Activated T-cell treated with anti-CD3 and anti-CD28 coated beads, Interleukin-2, amount 50 U/mL, for 72 hours (primary cell): ENCODE measurements around the gene ATG2A. TPM values are rescaled to one million over a fixed set of nuclear protein-coding genes. Genes with fewer than 3 reads are reported as not detected.
"Not testable (repeated sequence)": the region's sequence is repeated elsewhere in the genome, so short reads cannot be mapped to it uniquely, and the experiment has no call there.

Experiments
- ATAC-seq, 2 donors: fragments of 150-1000 bp; cut with Tn5 transposase; replicated peaks in 1 of 2; 2 replicates each; pipeline ENCODE4 v1.10.0; 2021; ENCODE audit warnings: moderate library complexity in 2 of 2, mild to moderate bottlenecking in 1 of 2
- DNase-seq, 2 donors: peaks; one replicate each; pipeline ENCODE4 v3.0.0; 2021 to 2022; ENCODE audit warnings: mixed read lengths in 1 of 2
- H3K27ac Mint-ChIP-seq: one replicate; pipeline ENCODE4 v1.8.0; 2022; ENCODE audit warnings: mild to moderate bottlenecking, moderate library complexity, mixed read lengths
- H3K27me3 Mint-ChIP-seq: one replicate; pipeline ENCODE4 v1.8.0; 2022; ENCODE audit warnings: low read depth, mixed read lengths
- H3K36me3 Mint-ChIP-seq, 2 donors: one replicate each; pipeline ENCODE4 v1.8.0; 2022; ENCODE audit warnings: mixed read lengths in 2 of 2, mild to moderate bottlenecking in 1 of 2; ENCODE audit not compliant: insufficient read depth in 2 of 2
- H3K4me1 Mint-ChIP-seq: one replicate; pipeline ENCODE4 v1.8.0; 2022; ENCODE audit warnings: low read depth, mixed read lengths
- H3K4me3 Mint-ChIP-seq, 2 donors: one replicate each; pipeline ENCODE4 v1.8.0; 2022; ENCODE audit warnings: mild to moderate bottlenecking in 2 of 2, mixed read lengths in 2 of 2, moderate library complexity in 2 of 2
- H3K9me3 Mint-ChIP-seq, 2 donors: one replicate each; pipeline ENCODE4 v1.8.0; 2022; ENCODE audit warnings: mixed read lengths in 2 of 2
- total RNA-seq, 2 donors: library from RNA; stranded (reverse); gene quantifications; one replicate each; pipeline ENCODE4 v1.2.3, GENCODE V29; 2022

ATG2A gene
- total RNA-seq, 2 donors from 2014 or later = 20.9 to 27.0 TPM

DNA sequence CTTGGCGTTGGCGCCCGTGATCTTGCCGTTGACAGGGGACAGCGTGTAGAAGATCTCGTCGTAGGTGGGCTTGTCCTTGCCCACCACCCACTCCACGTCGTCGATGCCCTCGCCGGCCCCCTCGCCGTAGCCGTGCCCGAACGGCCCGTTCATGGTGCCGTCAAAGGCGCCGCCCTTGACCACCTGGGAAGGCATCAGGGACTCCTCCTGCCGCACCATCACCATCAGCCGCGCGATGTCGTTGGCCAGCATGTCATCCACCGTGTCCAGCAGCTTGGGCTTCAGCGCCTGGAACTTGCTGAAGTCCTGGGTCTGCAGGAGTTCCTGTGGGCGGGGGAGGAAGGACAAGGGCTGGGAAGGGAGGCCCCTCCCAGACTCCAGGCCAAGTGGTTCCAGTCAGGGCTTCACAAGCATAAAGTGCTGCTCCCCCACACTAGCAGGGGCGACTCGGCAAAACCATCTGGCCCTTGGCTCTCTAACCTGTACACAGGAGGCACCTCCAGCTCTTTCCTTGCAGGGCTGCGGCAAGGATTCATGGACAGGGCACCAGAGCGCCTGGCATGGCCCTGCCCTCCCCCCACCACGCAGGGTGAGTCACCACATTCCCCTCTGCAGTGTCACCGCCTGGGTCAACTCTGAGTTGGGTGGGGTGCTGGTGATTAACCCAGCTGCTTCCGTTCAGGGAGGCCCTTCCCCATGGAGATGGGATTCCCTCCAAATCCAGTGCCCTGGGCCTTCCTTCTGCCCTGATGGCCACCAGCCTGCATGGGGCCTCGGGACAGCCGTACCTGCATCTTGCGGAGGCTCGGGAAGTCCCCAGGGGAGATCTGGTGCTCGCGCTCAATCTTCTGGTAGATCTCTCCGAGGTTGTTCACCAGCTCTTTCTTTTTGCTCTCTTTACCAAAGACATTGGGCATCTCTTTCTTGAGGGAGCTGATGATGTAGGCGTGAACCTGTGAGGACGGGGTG, 62.2 kb downstream of the ATG2A start:
- peak overlapping the region; percentile 67 to 91 for H3K4me3 Mint-ChIP-seq
- no peaks in the 10 kb centered on the region for H3K9me3 Mint-ChIP-seq
- H3K36me3 Mint-ChIP-seq = peaks cover 14 to 28% of the 10 kb centered on the region in 2 donors
- H3K27me3 Mint-ChIP-seq = no peaks in the 10 kb centered on the region
- H3K27ac Mint-ChIP-seq = peak overlapping the region; percentile 91
- ATAC-seq (no peak), DNase-seq (peak; percentile 59 to 70)
- peaks cover 96% of the 10 kb centered on the region for H3K4me1 Mint-ChIP-seq

DNA sequence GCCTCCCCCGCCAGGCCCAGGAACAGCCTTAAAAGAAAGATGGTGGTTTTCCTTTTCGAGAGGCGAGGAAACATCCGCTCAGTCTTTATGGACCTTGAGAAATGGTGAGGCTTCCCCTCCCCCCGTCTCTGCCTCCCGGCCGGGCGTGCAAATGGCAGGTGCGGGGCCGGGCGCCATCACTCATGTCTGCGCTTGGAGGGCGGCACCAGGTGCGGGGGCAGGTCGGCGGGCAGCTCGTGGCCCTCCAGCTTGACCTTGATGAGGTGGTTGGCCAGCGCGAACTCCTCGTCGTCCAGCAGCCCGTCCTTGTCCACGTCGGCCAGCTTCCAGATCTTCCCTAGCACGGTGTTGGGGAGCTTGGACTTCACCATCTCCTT, 62.9 kb downstream of the ATG2A start:
- peaks cover 96% of the 10 kb centered on the region for H3K4me1 Mint-ChIP-seq
- H3K4me3 Mint-ChIP-seq = peak overlapping the region; percentile 67 to 91
- ATAC-seq (no peak), DNase-seq (no peak)
- no peaks in the 10 kb centered on the region for H3K9me3 Mint-ChIP-seq
- H3K27me3 Mint-ChIP-seq = no peaks in the 10 kb centered on the region
- H3K27ac Mint-ChIP-seq = peak overlapping the region; percentile 51
- peaks cover 14 to 25% of the 10 kb centered on the region in 2 donors for H3K36me3 Mint-ChIP-seq

DNA sequence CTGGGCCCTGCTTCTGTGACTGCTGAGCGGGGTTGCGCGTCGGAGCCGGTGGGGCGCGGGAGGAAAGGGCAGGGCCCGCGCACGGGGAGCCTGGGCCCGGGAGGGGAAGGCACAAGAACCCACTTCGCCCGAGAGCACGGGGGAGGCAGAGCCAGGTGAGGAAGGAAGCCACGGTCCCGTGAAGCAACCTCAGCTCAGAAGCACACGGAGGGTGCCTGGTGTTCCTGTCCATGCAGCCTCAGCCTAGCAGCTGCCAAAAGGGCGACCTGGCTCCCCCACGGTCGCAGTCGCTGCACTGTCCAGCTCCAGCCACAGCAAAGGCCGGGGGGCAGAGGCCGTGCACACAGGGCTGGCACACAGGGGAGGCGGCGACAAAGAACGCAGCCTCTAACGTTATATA, 63.3 kb downstream of the ATG2A start:
- H3K27ac Mint-ChIP-seq = peak overlapping the region; percentile 65
- DNase-seq (no peak), ATAC-seq (no peak)
- H3K27me3 Mint-ChIP-seq = no peaks in the 10 kb centered on the region
- peak overlapping the region; percentile 67 to 91 for H3K4me3 Mint-ChIP-seq
- H3K9me3 Mint-ChIP-seq = no peaks in the 10 kb centered on the region
- peaks cover 96% of the 10 kb centered on the region for H3K4me1 Mint-ChIP-seq
- peaks cover 14 to 22% of the 10 kb centered on the region in 2 donors for H3K36me3 Mint-ChIP-seq

DNA sequence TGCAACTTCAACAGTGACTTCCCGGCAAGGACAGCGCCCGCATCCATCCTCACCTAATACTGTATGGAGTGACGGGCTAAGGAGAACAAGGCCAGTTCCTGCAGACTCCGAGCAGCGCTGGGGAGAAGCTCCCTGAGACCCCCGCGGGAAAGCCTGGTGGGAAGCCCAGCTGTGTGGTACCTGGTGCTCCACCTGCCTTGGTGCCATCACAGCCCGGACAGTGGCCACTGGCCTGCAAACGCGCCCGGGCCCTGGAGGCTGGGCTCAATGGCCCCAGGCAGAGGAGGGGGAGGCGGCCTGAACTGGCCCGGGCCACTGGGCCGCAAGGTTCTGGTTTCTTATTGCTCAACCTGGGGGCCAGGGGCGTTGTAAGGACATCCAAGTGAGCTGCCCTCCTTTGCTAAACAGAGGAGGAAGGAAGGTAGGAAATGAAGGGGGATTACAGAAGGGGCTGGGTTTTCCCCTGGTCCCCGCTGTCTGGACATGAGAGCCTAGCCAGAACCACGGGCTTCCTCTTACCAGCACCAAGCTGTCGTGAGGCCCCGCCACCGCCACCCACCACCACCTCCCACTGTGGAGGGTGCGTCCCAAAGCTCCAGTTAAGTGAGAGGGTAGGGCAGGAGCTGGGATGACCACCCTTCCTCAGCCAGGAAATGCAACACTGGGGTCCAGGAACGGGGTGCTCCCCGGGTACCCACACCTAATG, 64.1 kb downstream of the ATG2A start:
- DNase-seq (no peak), ATAC-seq (no peak)
- Mint-ChIP-seq H3K27me3 (no peaks in the 10 kb centered on the region), H3K9me3 (no peaks in the 10 kb centered on the region), H3K4me1 (peaks cover 96% of the 10 kb centered on the region), H3K36me3 (peaks cover 14 to 19% of the 10 kb centered on the region in 2 donors), H3K4me3 (peak overlapping the region; percentile 67 to 91), H3K27ac (peak overlapping the region; percentile 85)

DNA sequence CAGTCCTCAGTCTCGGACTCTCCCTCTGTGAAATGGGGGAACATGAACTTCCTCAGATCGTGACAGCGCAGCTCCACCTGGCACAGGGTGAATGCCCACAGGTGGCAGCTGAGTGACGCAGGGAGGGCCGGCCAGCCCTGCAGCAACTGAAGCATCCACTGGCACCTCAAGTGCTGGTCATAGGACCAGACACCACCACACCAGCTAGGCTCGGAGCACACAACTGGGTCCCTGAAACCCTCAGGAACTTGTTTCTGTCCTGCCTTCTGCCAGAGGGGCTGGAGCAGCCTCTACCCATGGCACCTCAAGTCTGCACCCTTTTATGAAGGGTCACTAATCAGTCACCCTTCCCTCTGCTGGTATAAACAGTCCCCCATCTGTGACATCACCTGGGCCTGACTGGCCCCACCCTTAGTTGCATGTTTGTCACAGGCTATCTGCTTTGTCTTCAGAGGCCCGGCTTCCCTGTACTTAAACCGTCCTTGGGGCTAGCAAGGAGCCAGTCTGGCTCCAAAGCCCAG, 65.1 kb downstream of the ATG2A start:
- DNase-seq = no peak
- peak in 1 of 2 donors; percentile 6 for ATAC-seq
- H3K4me3 Mint-ChIP-seq = peak overlapping the region; percentile 67 to 91
- H3K4me1 Mint-ChIP-seq = peaks cover 96% of the 10 kb centered on the region
- peaks cover 14% of the 10 kb centered on the region in 2 donors for H3K36me3 Mint-ChIP-seq
- no peaks in the 10 kb centered on the region for H3K27me3 Mint-ChIP-seq
- H3K9me3 Mint-ChIP-seq = no peaks in the 10 kb centered on the region
- peak overlapping the region; percentile 90 for H3K27ac Mint-ChIP-seq

DNA sequence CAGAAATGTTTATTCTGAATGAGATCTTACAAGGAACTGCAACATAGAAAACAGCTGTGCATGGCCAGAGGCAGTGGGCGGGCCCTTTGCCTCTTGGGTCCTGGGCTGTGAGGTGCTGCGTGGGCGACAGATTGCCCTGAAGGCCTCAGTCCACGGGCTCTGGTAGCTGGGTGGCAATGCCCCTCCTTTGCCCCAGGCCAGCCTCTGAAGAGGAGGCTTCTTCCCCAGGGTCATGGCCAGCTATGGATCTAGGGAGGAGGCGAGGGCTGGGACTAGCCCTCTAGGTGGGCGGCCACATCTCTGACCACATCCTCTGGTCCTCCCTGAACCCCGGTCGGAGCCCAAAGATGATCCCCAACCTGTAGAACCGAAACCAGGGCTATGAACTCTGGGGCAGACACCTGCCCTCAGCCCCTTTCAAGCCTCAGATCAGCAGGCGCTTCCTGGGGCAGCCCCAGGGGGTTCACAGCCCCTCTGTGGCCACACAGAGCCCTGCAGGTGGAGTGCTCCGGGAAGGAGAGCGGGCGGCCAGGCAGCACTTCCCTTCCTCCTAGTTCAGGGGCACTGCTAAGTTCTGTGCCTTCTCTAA, 65.9 kb downstream of the ATG2A start:
- H3K9me3 Mint-ChIP-seq = no peaks in the 10 kb centered on the region
- ATAC-seq = peak; percentile 58 to 66
- peaks cover 14% of the 10 kb centered on the region in 2 donors for H3K36me3 Mint-ChIP-seq
- H3K4me1 Mint-ChIP-seq = peaks cover 90% of the 10 kb centered on the region
- peak overlapping the region; percentile 85 for H3K27ac Mint-ChIP-seq
- peak overlapping the region; percentile 67 to 91 for H3K4me3 Mint-ChIP-seq
- no peaks in the 10 kb centered on the region for H3K27me3 Mint-ChIP-seq
- DNase-seq = peak; percentile 76 to 80

DNA sequence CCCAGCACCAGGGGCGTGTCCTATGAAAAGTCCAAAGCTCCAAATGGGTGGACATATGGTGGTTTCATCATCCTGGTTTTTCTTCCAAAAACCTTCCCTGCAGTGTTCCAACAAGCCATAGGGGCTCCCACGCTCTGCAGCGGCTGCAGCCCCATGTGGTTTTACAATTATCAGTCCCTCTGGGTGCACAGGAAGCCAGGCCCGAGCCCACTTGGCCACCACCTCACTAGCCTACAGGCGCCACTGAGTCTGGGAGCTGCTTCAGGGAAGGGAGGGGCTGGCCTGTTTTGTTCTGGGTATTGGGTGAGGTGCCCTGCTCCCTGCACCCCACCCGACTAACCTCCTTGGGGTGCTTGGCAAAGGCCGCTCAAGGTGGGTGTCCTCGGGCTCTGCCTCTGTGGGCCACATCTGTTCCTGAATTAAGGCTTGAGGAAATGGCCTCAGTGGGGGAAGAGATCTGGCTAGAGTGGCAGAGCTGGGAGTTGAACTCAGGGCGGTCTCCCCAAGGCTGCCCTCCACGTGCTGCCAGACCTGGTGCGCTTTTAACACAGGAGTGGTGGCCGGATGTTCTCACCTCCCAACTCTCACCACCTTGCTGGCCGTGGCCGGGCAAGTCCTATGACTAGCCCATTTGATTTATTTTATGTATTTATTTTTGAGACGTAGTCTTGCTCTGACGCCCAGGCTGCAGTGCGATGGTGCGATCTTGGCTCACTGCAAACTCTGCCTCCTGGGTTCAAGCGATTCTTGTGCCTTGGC, 67.2 kb downstream of the ATG2A start:
- Mint-ChIP-seq H3K27me3 (no peaks in the 10 kb centered on the region), H3K4me1 (peaks cover 84% of the 10 kb centered on the region), H3K4me3 (no peak overlapping the region), H3K27ac (no peak overlapping the region), H3K36me3 (peaks cover 6 to 8% of the 10 kb centered on the region in 2 donors), H3K9me3 (no peaks in the 10 kb centered on the region)
- DNase-seq (no peak), ATAC-seq (no peak)

DNA sequence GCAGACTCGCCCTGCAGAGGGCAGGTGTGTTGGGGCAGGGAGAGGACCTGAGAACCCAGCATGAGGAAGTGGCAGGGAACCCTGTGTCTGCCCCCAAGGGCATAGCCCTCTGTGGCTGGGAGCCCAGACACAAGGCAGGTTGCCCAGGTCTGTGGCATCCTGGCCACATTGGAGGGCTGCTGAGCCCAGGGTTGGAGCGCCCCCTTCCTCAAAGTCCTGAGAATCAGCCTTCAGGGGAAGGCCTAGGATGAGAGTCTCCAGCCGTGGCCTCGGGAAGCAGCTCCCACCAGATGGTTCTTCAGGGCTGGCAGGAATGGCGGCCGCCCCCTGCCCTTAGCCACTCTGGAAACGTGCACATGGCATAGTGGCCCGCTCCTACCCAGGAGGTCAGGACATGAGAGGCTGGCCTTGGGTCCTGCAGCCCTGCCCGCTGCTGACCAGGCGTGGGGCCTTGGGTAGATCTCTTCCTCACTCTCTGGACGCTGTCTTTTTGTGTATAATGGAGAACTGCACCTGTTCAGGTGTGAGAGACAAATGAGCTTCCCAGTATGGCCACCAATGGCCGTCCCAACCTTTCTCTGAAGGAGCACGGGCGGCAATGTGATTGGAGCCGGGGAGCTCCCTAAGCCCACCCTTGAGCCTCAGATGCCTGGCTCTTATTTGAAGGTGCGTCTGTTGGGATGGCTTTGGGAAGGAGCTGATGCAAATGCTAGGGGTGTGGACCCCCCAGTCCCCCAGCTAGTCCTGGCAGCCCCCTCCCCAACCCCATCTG, 68.0 kb downstream of the ATG2A start:
- Mint-ChIP-seq H3K27ac (no peak overlapping the region), H3K27me3 (no peaks in the 10 kb centered on the region), H3K4me3 (no peak overlapping the region), H3K9me3 (no peaks in the 10 kb centered on the region), H3K4me1 (peaks cover 77% of the 10 kb centered on the region), H3K36me3 (peaks cover 2 to 3% of the 10 kb centered on the region in 2 donors)
- DNase-seq = no peak
- ATAC-seq = no peak

DNA sequence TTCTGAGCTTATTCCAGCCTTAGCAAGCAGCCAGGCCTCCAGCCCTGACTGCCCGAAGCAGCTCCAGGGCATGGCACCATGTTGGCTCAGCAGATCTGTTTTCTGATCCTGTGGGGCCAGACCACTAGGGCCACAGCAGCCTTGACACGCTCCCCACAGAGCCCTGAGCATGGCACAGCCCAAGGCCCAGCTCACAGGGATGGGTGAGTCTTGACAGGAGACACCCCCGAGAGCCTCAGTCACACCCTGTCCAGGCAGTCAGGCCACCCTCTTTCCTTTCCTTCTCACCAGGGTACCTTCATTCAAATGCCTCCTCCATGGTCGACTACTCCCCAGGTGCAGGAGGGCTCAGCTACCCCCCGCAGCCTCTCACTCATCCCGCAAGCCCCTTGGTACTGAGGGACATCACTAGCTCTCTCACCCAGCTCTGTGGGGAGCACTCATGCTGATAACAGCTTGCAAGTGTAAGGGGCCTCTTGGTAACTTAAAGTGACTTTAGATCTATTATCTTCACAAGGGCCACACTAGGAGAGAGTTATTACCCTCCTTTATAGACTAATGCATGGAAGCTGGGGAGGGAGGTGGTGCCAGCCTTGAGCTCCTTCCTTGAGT, 68.7 kb downstream of the ATG2A start:
- ATAC-seq = no peak
- H3K36me3 Mint-ChIP-seq = peaks cover 2 to 3% of the 10 kb centered on the region in 2 donors

DNA sequence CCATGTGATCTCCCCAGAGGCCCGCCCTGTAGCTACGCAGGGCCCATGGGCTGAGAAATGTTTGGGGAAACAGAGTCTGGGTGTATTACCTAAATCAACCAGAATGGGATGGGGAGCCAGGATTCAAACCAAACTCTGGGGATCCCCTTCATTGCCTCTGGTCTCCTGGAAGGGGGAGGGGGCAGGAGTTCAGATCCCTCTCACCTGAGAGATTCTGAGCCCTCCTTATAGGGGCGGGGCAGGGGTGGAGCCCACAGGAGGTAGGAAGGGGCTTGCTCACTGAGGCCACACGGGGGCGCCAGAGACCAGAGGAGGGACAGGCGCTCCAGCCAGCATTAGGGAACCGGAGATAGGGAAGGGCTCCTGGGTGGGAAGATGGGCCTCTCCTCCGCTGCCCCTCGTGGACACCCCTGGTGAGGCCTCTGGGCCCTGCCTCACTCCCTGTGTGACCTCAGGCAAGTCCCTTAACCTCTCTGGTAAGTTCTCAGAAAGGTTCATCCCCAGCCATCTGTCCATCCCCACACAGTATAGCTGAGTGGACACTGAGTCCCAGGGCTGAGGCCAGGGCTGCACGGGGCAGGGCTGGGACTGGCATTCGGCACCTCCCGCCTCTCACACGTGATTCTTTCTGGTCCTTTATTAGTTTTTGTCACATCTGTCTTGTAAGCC, 69.9 kb downstream of the ATG2A start:
- Mint-ChIP-seq H3K27me3 (no peaks in the 10 kb centered on the region), H3K27ac (peak overlapping the region; percentile 48), H3K9me3 (no peaks in the 10 kb centered on the region), H3K36me3 (no peaks in the 10 kb centered on the region), H3K4me1 (peaks cover 69% of the 10 kb centered on the region), H3K4me3 (no peak overlapping the region)
- DNase-seq = peak; percentile 93 to 96
- peak; percentile 64 to 68 for ATAC-seq

More for the DNA sequence above, 68.7 kb downstream of the ATG2A start:
- Mint-ChIP-seq H3K27ac (peak overlapping the region; percentile 72), H3K27me3 (no peaks in the 10 kb centered on the region), H3K4me1 (peaks cover 77% of the 10 kb centered on the region), H3K4me3 (no peak overlapping the region), H3K9me3 (no peaks in the 10 kb centered on the region)
- no peak for DNase-seq

DNA sequence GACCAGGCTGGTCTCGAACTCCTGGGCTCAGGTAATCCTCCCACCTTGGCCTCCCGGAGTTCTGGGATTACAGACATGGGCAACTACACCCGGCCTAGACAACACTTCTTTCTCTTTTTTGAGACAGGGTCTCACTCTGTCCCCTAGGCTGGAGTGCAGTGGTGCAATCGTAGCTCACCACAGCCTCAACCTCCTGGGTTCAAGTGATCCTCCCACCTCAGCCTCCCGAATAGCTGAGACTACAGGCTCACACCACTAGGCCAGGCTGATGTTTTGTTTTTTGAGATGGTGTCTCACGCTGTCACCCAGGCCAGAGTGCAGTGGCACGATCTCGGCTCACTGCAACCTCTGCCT, 71.3 kb downstream of the ATG2A start:
- Mint-ChIP-seq H3K4me1 (peaks cover 56% of the 10 kb centered on the region), H3K4me3 (peak overlapping the region in 1 of 2 donors; percentile 83)
- DNase-seq, H3K27me3 Mint-ChIP-seq, H3K9me3 Mint-ChIP-seq, H3K36me3 Mint-ChIP-seq, ATAC-seq, H3K27ac Mint-ChIP-seq: not testable (repeated sequence)
